ENCODE measurements around the gene HMBS.
"Not testable (repeated sequence)": the region's sequence is repeated elsewhere in the genome, so short reads cannot be mapped to it uniquely, and the experiment has no call there.

The HMBS gene

GRCh38 chr11:119103161-119103664 is 18.5 kb downstream of the HMBS start:
- DNase-seq: not testable (repeated sequence)

GRCh38 chr11:119103793-119104192 is 19.1 kb downstream of the HMBS start:
- no peak for DNase-seq

- DNase-seq: peak; percentile 92
These were observed 22.2 kb downstream of the HMBS start, which contains the start of gene C2CD2L for GRCh38 chr11:119106564-119107537. C2CD2L (plus strand) TSS chr11:119107344; CDS start chr11:119107742, 398 bp downstream.

- DNase-seq: no peak
These were observed 23.0 kb downstream of the HMBS start for GRCh38 chr11:119107538-119108145.

- peak; percentile 78 for DNase-seq
These were observed 23.6 kb downstream of the HMBS start for GRCh38 chr11:119108146-119108856.

- DNase-seq: no peak
These were observed 24.2 kb downstream of the HMBS start for GRCh38 chr11:119108857-119109221.

- DNase-seq: no peak
These were observed 25.2 kb downstream of the HMBS start for GRCh38 chr11:119109843-119110242.

- no peak for DNase-seq
These were observed 25.8 kb downstream of the HMBS start for GRCh38 chr11:119110439-119110838.

GRCh38 chr11:119111361-119111925 is 26.8 kb downstream of the HMBS start:
- DNase-seq: no peak

- no peak for DNase-seq
These were observed 27.8 kb downstream of the HMBS start for GRCh38 chr11:119112314-119113020.

- DNase-seq: no peak
These were observed 29.0 kb downstream of the HMBS start for GRCh38 chr11:119113716-119114115.

- DNase-seq: no peak
These were observed 29.7 kb downstream of the HMBS start for GRCh38 chr11:119114351-119114750.

- DNase-seq: no peak
These were observed 31.0 kb downstream of the HMBS start for GRCh38 chr11:119115484-119116234.

- no peak for DNase-seq
These were observed 31.5 kb downstream of the HMBS start for GRCh38 chr11:119116235-119116594.

GRCh38 chr11:119116601-119117000 is 31.9 kb downstream of the HMBS start:
- DNase-seq: no peak

GRCh38 chr11:119117004-119117706 is 32.5 kb downstream of the HMBS start:
- DNase-seq: no peak

GRCh38 chr11:119118227-119118626 is 33.5 kb downstream of the HMBS start:
- no peak for DNase-seq

GRCh38 chr11:119118946-119119345 is 34.3 kb downstream of the HMBS start:
- DNase-seq: no peak

- peak; percentile 21 for DNase-seq
These were observed 35.9 kb downstream of the HMBS start for GRCh38 chr11:119120639-119121007.

GRCh38 chr11:119121008-119121810 is 36.5 kb downstream of the HMBS start, which contains the start of gene HINFP:
HINFP (plus strand) TSS chr11:119121580; CDS start chr11:119126945, 5,365 bp downstream.
- peak; percentile 97 for DNase-seq
